ENCODE results near the gene GCDH.
"Not testable (repeated sequence)": the region's sequence is repeated elsewhere in the genome, so short reads cannot be mapped to it uniquely, and the experiment has no call there.

Gene GCDH

GRCh38 chr19:12907166-12907565 is 16.2 kb downstream of the GCDH start:
- DNase-seq (ENCODE audit: low read depth), result no peak

DNA sequence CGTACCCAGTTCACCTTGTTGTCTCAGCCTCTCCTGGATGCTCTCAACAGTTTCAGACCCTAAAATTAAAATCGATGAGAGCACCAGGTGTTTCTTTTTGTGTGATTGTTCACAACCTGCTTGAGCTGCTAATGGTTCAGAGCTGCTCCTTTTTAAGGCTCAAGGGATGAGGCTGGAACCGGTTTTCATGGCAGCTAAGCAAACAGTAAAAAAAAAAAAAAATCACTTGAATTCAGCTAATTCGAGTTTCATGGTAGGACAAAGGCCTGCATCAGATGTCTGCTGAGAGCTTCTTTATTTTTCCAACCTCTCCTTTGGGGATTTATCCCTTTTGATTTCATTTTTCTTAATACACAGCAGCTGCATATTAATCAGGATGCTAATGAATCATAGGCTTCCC is 21.6 kb downstream of the GCDH start:
- DNase-seq (ENCODE audit: low read depth), result no peak

GRCh38 chr19:12913011-12913561 is 22.1 kb downstream of the GCDH start:
- DNase-seq (ENCODE audit: low read depth), result no peak

- no peak for DNase-seq (ENCODE audit: low read depth)
Observed at GRCh38 chr19:12913851-12914690, 23.1 kb downstream of the GCDH start.

GRCh38 chr19:12915860-12916259 is 24.9 kb downstream of the GCDH start:
- not testable (repeated sequence) for DNase-seq (ENCODE audit: low read depth)

DNA sequence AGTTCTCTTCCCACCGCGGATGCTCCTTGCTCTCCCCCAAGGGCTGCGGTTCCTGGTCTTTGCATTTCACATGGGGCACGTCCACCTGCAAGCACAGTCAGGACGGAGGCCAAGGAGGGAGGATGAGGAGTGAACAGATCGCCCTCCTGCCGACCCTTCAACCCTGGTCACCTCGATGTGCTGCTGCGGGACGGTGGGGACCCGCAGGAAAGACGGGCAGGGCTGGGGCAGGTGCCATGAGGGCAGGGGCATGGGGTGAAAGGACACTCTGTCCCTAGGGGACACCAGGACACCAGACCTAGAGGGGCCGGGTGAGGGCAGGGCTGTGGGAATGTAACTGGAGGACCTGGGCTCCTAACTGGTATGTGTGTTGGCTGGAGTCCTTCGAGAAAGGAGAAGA is 27.3 kb downstream of the GCDH start:
- DNase-seq (ENCODE audit: low read depth), result no peak

DNA sequence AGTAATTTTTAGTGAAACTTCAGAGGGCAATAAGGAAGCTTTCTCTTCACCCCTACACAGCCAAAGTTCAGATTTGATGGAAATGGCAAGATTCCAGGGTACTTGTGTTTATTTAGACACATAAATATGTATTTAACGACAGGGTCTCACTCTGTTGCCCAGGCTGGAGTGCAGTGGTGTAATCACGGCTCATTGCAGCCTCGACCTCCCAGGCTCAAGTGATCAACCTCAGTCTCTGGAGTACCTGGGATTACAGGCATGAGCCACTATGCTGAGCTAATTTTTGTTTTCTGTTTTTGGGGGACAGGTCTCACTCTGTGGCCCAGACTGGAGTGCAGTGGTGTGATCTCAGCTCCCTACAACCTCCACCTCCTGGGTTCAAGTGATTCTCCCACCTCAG is 30.1 kb downstream of the GCDH start:
- no peak for DNase-seq (ENCODE audit: low read depth)

- DNase-seq (ENCODE audit: low read depth), result no peak
Observed at GRCh38 chr19:12922959-12923358, 32.0 kb downstream of the GCDH start.

DNA sequence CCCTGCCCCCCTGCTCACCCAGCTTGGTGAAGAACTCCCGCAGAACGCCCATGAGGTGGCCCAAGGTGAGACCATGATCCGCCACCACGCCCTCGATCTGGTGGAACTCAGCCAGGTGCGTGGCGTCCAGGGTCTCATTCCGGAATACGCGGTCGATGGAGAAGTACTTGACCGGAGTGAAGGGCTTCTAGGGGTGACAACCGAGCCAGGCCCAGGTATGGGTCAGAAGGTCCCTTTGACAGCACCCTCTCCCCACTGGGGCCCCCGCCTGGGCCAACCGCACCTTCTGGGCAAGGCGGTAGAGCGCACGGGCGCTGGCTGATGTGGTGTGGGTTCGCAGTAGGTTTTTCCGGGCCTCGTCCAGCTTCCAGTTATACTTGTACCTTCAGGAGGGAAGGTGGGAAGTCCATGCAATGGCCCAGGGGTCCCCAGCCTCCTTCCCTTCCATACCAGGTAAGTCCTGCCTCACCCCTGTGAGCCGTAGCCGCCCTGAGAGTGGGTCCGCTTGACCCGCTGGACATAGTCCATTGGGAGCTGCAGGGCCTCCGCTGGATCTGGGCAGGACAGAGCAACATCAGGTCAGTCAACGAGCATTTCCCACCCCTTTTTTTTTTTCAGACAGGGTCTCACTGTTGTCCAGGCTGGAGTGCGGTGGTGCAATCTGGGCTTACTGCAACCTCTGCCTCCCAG is 33.8 kb downstream of the GCDH start:
- DNase-seq (ENCODE audit: low read depth), result no peak

DNA sequence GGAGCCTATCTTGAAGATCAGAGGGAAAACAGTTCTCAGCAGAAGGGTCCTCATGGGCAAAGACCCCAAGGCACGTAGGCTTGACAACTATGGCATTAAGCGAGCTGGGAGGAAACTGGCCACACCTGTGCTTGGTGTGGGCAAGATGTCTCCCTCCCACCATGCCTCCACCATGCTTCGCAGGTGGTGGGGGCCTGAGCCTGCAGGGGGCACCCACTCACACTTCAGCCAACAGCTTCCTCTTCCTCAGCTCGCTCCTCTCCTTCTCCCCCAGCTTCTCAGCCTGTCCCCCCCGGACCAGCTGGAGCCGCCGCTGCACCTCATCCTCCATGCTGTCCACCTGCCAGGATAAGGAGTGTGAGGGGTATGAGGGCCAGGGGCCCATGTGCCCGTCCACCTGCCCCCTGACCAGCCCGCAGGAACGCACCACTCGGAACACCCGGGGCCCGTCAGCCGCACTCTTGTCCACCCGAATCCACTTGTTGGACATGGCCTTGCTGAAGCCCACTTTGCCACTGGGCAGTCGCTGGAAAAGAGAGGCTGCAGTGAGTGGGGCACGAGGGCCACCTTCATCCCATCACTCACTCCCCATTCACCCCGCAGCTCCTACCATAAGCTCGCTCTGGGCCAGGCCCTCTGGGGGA is 39.2 kb downstream of the GCDH start:
- DNase-seq (ENCODE audit: low read depth), result no peak

- no peak for DNase-seq (ENCODE audit: low read depth)
Observed at GRCh38 chr19:12932392-12933286, 41.7 kb downstream of the GCDH start.

DNA sequence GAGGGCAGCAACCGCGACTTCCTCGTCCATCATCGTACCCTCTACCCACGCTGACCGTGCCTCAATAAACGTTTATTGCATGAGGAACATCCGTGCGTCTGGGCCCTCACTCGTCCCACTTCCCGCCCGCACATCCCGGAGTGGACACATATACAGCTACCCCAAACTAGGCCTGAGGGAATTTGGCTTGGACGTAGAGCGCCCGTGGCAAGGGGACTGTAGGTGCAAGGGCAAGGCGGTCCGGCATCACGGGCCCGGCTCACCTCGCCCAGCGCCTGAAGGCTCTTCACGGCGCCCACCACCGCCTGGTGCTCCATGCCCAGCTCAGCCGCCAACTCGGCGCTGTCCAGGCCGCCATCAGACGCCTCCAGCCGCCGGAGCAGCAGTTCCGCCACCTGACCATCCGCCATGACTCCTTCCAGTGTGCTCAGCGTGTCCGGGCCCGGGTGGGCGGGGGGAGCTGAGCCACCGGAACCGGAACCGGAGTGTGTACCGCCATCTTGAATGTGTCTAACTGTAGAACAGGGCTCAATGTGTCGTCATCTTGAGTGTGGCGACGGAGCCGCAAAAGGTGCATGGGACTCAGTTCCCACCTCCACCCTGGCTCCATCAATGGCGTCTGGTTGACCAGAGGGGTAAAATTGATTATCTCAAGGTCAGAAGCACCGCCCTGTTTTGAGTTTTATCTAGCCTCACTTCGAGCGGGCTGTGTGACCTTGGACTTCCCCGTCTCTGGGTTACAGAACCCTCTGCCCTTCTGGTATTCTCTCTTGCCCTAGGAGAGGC is 42.5 kb downstream of the GCDH start, which contains the start of gene FARSA:
Gene FARSA (minus strand): TSS at position 425 of the 786 bp plus-strand sequence. CDS start 15 bp downstream, at position 410.
- DNase-seq (ENCODE audit: low read depth), result no peak

DNA sequence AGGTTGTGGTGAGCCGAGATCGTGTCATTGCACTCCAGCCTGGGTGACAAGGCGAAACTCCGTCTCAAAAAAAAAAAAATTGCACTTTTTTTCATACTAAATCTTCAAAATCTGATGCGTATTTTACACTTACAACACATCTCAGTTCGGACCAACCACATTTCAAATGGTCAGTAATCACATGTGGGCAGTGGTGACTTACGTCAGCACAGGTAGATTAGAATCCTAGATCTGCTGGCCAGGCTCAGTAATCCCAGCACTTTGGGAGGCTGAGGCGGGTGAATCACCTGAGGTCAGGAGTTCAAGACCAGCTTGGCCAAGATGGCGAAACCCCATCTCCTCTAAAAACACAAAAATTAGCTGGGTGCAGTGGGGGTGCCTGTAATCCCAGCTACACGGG is 44.1 kb downstream of the GCDH start:
- no peak for DNase-seq (ENCODE audit: low read depth)

GRCh38 chr19:12936582-12936981 is 45.6 kb downstream of the GCDH start:
- no peak for DNase-seq (ENCODE audit: low read depth)

DNA sequence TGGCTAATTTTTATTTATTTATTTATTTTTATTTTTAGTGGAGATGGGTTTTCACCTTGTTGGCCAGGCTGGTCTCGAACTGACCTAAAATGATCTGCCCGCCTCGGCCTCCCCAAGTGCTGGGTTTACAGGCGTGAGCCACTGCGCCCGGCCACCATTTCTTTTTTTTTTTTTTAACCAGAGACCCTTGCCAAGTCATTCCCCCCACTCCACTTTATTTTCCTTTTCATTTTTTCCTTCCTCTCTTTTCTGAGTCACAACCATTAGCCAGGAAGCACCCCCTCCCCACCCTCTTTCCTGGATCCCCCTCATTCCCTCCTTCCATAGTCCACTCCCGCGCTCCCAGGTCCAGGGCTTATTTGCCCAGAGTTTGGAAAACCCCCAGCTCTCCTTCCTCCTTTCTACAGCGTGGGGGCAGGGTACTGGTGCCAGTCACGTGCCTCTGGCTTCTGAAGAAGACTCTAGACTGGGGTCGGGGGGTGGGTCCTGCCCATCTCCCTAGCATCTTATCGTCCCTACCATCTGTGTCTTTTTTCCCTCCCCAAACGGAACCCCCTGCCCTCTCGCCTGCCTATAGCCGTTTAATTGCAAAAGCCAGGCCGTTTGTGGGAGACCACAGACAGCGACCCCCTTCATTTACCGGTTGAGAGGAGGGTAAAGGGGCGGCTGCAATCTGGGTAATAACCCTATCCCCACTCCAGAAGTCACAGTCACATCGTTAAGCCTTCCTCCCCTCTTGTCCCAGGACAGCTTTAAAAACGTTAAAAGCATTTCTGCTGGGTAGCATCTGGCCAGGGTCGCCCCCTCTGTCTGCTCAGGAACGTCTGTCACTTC is 46.4 kb downstream of the GCDH start:
- no peak for DNase-seq (ENCODE audit: low read depth)

DNA sequence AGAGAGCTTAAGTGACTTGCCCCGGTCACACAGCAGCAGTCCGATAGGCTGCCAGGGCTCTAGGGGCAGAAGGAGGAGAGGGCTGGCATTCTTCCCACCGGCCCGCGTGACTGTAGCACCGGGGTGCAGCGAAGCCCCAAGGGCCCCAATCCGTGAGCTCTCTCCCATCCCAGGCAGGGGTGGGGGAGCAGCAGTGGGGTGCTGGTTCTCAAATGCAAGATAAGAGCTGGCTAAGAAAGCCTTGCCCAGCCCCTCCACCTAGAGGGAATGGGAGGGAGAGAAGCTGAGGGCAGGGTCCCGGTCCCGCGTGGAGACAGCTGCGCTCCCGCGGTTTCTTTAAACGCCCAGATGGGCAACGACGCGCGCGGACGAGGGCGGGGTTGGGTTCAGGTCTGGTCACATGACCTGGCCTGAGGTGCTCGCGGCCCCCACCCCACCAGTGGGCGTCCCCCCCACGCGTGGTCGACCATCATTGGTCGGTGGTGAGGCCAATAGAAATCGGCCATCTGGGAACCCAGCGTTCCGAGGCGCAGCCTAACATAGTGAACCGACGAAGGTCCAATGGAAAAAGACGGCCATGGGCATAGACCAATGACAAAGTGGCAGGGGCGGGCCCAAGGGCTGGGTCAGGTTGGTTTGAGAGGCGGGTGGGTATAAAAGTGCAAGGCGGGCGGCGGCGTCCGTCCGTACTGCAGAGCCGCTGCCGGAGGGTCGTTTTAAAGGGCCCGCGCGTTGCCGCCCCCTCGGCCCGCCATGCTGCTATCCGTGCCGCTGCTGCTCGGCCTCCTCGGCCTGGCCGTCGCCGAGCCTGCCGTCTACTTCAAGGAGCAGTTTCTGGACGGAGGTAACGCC is 47.2 kb downstream of the GCDH start, which contains the start of gene CALR:
Gene CALR (plus strand): TSS at position 683 of the 852 bp plus-strand sequence. CDS start 71 bp downstream, at position 754.
- peak; percentile 98 for DNase-seq (ENCODE audit: low read depth)

GRCh38 chr19:12938779-12939601 is 48.0 kb downstream of the GCDH start:
- DNase-seq (ENCODE audit: low read depth), result no peak

- DNase-seq (ENCODE audit: low read depth), result no peak
Observed at GRCh38 chr19:12939975-12940423, 49.0 kb downstream of the GCDH start.

Measured in HS-27A (cell line).